Measurements from ENCODE around the gene NFIA. TPM values are rescaled to one million over a fixed set of nuclear protein-coding genes. Genes with fewer than 3 reads are reported as not detected.

Gene NFIA
- polyA plus RNA-seq, 3 donors = 1.4 to 5.3 (median 2.4) TPM

DNA sequence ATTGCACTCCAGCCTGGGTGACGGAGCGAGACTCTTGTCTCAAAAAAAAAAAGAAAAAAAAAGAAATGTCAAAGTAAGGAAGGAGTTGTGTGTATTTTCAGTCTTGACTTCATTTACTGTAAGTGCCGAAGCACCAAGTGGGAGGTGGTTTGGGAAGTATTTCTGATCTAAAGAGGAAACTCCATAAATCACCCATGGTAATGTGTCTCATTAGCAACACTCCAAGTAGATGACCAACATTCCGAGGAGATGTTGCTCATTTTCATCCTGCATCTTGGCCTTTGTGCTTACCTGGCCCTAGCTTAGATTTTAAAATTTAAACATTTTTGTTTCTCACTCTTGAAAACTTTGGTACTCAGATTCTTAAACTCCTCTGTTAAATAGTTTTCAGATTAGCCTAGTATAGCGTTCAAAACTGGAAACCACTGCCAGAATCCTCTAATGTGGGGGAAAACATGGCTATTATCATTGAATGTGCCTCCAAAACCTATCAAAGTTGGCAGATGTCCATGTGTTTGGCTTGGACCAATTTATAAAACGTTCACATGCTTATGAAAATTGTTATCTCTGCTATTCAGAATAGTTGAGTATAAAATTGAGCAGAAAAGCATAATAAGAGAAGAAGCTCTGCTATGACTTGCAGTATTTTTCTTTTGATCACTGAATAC, 110.4 kb downstream of the NFIA start:
- Histone ChIP-seq H3K4me3 (replicated peaks in 1 of 3; ENCODE audit: low read depth in 2 of 3, low read length in 3 of 3) (no peak overlapping the region), H4K20me1 (ENCODE audit: insufficient read depth, low read length) (no peaks in the 10 kb centered on the region), H3K27ac (ENCODE audit: low read depth in 1 of 2, low read length in 2 of 2) (no peak overlapping the region), H3K36me3 (replicated peaks in 1 of 2; ENCODE audit: control insufficient read depth in 1 of 2, insufficient read depth in 2 of 2, low read length in 2 of 2) (no peaks in the 10 kb centered on the region), H3K4me1 (ENCODE audit: control insufficient read depth in 1 of 2, insufficient read depth in 2 of 2, low read length in 2 of 2) (no peaks in the 10 kb centered on the region), H3K27me3 (ENCODE audit: control insufficient read depth in 2 of 2, insufficient read depth in 2 of 2, low read length in 2 of 2) (no peaks in the 10 kb centered on the region), H3K79me2 (ENCODE audit: insufficient read depth, low read length) (no peaks in the 10 kb centered on the region), H3K4me2 (replicated peaks; ENCODE audit: extremely low read depth, low read length, poor library complexity, severe bottlenecking) (no peak overlapping the region), H3K9me3 (replicated peaks in 1 of 2; ENCODE audit: control insufficient read depth in 1 of 2, insufficient read depth in 1 of 2, low read length in 2 of 2) (no peaks in the 10 kb centered on the region), H2AFZ (ENCODE audit: insufficient read depth, low read depth, low read length, poor library complexity, severe bottlenecking) (no peak overlapping the region), H3K9ac (ENCODE audit: insufficient read depth, low read length, poor library complexity, severe bottlenecking) (no peak overlapping the region)
- TF ChIP-seq, protein P1, sequence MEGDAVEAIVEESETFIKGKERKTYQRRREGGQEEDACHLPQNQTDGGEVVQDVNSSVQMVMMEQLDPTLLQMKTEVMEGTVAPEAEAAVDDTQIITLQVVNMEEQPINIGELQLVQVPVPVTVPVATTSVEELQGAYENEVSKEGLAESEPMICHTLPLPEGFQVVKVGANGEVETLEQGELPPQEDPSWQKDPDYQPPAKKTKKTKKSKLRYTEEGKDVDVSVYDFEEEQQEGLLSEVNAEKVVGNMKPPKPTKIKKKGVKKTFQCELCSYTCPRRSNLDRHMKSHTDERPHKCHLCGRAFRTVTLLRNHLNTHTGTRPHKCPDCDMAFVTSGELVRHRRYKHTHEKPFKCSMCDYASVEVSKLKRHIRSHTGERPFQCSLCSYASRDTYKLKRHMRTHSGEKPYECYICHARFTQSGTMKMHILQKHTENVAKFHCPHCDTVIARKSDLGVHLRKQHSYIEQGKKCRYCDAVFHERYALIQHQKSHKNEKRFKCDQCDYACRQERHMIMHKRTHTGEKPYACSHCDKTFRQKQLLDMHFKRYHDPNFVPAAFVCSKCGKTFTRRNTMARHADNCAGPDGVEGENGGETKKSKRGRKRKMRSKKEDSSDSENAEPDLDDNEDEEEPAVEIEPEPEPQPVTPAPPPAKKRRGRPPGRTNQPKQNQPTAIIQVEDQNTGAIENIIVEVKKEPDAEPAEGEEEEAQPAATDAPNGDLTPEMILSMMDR (IDR thresholded peaks at IDR 0.05) = no peak
- WGBS (ENCODE audit: insufficient coverage) = 31% methylated on average over 2 of the region's 6 CpGs
- DNase-seq = no peak
- Mint-ChIP-seq H3K4me1 (peaks cover 3% of the 10 kb centered on the region), H3K27ac (no peak overlapping the region), H3K36me3 (no peaks in the 10 kb centered on the region), H3K9me3 (peaks cover 0 to 3% (median 0%) of the 10 kb centered on the region in 7 donors), H3K4me3 (no peak overlapping the region), H3K27me3 (ENCODE audit: low read depth in 3 of 3) (peaks cover 0 to 2% (median 0%) of the 10 kb centered on the region in 3 donors)
- intact Hi-C loops (cut with micrococcal nuclease) = no loop called here

DNA sequence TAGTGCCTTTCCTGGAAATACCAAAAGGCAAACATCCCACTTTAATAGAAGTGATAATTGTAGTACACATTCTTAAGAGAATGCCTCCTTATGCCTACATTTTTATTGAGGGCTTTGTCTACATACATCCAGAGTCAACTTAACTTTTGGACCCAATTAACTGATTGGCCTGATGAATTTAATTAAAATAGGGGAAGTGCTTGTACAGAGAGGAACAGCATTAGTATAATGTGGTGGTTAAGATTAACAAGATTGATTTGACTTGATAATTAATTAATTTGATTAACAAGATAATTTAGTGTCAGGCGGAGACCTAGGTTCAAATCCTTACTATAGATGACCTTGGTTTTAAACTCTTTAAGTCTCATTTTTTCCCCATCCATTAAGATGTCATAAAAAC, 111.4 kb downstream of the NFIA start:
- intact Hi-C loops (cut with micrococcal nuclease) = no loop called here
- peaks cover 3% of the 10 kb centered on the region for H3K4me1 Mint-ChIP-seq
- Histone ChIP-seq H3K4me3 (replicated peaks in 1 of 3; ENCODE audit: low read depth in 2 of 3, low read length in 3 of 3) (no peak overlapping the region), H3K27me3 (ENCODE audit: control insufficient read depth in 2 of 2, insufficient read depth in 2 of 2, low read length in 2 of 2) (no peaks in the 10 kb centered on the region), H2AFZ (ENCODE audit: insufficient read depth, low read depth, low read length, poor library complexity, severe bottlenecking) (no peak overlapping the region), H4K20me1 (ENCODE audit: insufficient read depth, low read length) (no peaks in the 10 kb centered on the region), H3K4me2 (replicated peaks; ENCODE audit: extremely low read depth, low read length, poor library complexity, severe bottlenecking) (no peak overlapping the region), H3K9ac (ENCODE audit: insufficient read depth, low read length, poor library complexity, severe bottlenecking) (no peak overlapping the region), H3K79me2 (ENCODE audit: insufficient read depth, low read length) (no peaks in the 10 kb centered on the region), H3K27ac (ENCODE audit: low read depth in 1 of 2, low read length in 2 of 2) (no peak overlapping the region), H3K9me3 (replicated peaks in 1 of 2; ENCODE audit: control insufficient read depth in 1 of 2, insufficient read depth in 1 of 2, low read length in 2 of 2) (no peaks in the 10 kb centered on the region), H3K36me3 (replicated peaks in 1 of 2; ENCODE audit: control insufficient read depth in 1 of 2, insufficient read depth in 2 of 2, low read length in 2 of 2) (no peaks in the 10 kb centered on the region), H3K4me1 (ENCODE audit: control insufficient read depth in 1 of 2, insufficient read depth in 2 of 2, low read length in 2 of 2) (no peaks in the 10 kb centered on the region)
- DNase-seq = no peak
- TF ChIP-seq, protein P1 (IDR thresholded peaks at IDR 0.05) = no peak
- no peak overlapping the region for H3K27ac Mint-ChIP-seq
- no peaks in the 10 kb centered on the region for H3K36me3 Mint-ChIP-seq
- WGBS (ENCODE audit: insufficient coverage) = no CpG with 5 or more reads among the region's 1 CpG
- peaks cover 0 to 3% (median 0%) of the 10 kb centered on the region in 7 donors for H3K9me3 Mint-ChIP-seq
- H3K27me3 Mint-ChIP-seq (ENCODE audit: low read depth in 3 of 3) = peaks cover 0 to 3% (median 0%) of the 10 kb centered on the region in 3 donors
- no peak overlapping the region for H3K4me3 Mint-ChIP-seq
